ENCODE results near the gene SPATA20. TPM values are rescaled to one million over a fixed set of nuclear protein-coding genes. Genes with fewer than 3 reads are reported as not detected.

Gene SPATA20
- total RNA-seq, 2 experiments from 2014 or later, result 7.9 to 8.3 TPM

DNA sequence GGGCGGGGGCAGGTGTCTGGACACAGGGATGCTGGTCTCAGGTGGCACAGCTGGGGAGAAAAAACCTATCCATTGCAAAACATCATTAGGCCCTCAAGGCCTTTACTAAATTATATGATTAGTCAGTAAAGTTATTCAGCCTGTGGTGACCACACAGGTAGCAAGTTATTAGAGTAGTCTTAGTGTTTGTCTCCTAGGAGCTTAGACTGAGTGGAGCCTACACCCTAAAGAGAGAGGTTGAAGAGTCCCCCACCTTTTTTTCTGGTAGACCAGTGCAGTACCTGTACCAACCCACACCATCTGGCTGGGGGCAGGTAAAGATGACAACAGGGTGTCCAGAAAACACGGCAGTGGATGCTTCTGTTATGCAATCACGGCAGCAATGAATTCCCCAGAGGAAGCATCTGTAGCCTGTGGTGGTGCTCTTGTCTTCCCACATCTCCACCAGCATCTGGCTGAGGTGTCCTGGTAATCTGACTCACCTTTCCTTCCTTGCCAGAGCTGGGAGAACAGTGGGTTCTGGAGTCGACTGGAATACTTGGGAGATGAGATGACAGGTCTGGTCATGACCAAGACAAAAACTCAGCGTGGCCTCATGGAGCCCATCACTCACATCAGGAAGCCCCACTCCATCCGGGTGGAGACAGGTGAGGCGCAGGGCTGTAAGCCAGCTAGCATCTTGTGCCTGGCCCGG lies 27.7 kb upstream of the SPATA20 start:
- Histone ChIP-seq H3K79me2 (ENCODE audit: insufficient read depth, low read depth, low read length) (no peaks in the 10 kb centered on the region), H3K27ac (ENCODE audit: low read depth, low read length, poor library complexity, severe bottlenecking) (no peak overlapping the region), H3K4me2 (ENCODE audit: low read length) (no peak overlapping the region), H3K4me3 (ENCODE audit: low read depth, low read length, poor library complexity, severe bottlenecking) (no peak overlapping the region), H4K20me1 (ENCODE audit: insufficient read depth, low read length) (no peaks in the 10 kb centered on the region), H3K9me2 (ENCODE audit: insufficient read depth, low read length) (no peaks in the 10 kb centered on the region), H3K9me3 (ENCODE audit: low read length) (no peaks in the 10 kb centered on the region), H2AFZ (ENCODE audit: low read length) (no peak overlapping the region), H3K36me3 (ENCODE audit: insufficient read depth, low read length) (no peaks in the 10 kb centered on the region), H3K4me1 (ENCODE audit: insufficient read depth, low read length, poor library complexity, severe bottlenecking) (no peaks in the 10 kb centered on the region)
- CTCF ChIA-PET (ENCODE audit: unreplicated experiment), result no interaction called here
- DNase-seq (ENCODE audit: low spot score), result no peak
- TF ChIP-seq, protein P1, sequence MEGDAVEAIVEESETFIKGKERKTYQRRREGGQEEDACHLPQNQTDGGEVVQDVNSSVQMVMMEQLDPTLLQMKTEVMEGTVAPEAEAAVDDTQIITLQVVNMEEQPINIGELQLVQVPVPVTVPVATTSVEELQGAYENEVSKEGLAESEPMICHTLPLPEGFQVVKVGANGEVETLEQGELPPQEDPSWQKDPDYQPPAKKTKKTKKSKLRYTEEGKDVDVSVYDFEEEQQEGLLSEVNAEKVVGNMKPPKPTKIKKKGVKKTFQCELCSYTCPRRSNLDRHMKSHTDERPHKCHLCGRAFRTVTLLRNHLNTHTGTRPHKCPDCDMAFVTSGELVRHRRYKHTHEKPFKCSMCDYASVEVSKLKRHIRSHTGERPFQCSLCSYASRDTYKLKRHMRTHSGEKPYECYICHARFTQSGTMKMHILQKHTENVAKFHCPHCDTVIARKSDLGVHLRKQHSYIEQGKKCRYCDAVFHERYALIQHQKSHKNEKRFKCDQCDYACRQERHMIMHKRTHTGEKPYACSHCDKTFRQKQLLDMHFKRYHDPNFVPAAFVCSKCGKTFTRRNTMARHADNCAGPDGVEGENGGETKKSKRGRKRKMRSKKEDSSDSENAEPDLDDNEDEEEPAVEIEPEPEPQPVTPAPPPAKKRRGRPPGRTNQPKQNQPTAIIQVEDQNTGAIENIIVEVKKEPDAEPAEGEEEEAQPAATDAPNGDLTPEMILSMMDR (conservative IDR thresholded peaks at IDR 0.05; ENCODE audit: low read length), result no peak
- no peak for TF ChIP-seq EZH2phosphoT487 (IDR thresholded peaks at IDR 0.05; ENCODE audit: borderline replicate concordance, low read depth, low read length)
- BruUV-seq (replicated peaks), result no TSS peak
- POLR2A ChIA-PET, result no interaction called here
- intact Hi-C loops (cut with micrococcal nuclease; ENCODE audit: unreplicated experiment), result no loop called here

DNA sequence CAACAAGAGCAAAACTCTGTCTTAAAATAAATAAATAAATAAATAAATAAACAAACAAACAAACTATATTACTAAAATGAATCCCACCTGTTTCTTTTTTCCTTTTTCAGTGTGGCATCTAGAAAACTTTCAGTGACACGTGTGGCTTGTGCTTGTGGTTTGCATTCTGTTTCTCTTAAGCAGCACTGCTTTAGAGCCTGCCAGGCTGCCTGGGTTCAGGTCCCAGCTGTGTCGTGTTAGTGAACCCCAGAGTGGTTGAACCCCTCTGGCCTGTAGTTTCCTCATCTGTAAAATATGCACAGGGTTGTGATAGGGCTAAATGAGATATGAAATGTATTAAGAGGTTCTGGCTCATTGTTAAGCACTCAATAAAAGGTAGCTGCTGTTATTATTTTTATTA lies 26.5 kb upstream of the SPATA20 start:
- Histone ChIP-seq H3K4me3 (ENCODE audit: low read depth, low read length, poor library complexity, severe bottlenecking) (no peak overlapping the region), H3K4me1 (ENCODE audit: insufficient read depth, low read length, poor library complexity, severe bottlenecking) (no peaks in the 10 kb centered on the region), H3K79me2 (ENCODE audit: insufficient read depth, low read depth, low read length) (no peaks in the 10 kb centered on the region), H2AFZ (ENCODE audit: low read length) (no peak overlapping the region), H3K9me3 (ENCODE audit: low read length) (no peaks in the 10 kb centered on the region), H4K20me1 (ENCODE audit: insufficient read depth, low read length) (no peaks in the 10 kb centered on the region), H3K36me3 (ENCODE audit: insufficient read depth, low read length) (no peaks in the 10 kb centered on the region), H3K9me2 (ENCODE audit: insufficient read depth, low read length) (no peaks in the 10 kb centered on the region), H3K27ac (ENCODE audit: low read depth, low read length, poor library complexity, severe bottlenecking) (no peak overlapping the region), H3K4me2 (ENCODE audit: low read length) (no peak overlapping the region)
- no peak for TF ChIP-seq EZH2phosphoT487 (IDR thresholded peaks at IDR 0.05; ENCODE audit: borderline replicate concordance, low read depth, low read length)
- TF ChIP-seq, protein P1 (conservative IDR thresholded peaks at IDR 0.05; ENCODE audit: low read length), result no peak
- DNase-seq (ENCODE audit: low spot score), result no peak
- POLR2A ChIA-PET, result interaction anchor here (0.6 kb wide), 1 partner anchor 163 kb away, joined by 3 read pairs; no protein-coding TSS in a partner anchor
- BruUV-seq (replicated peaks), result no TSS peak
- CTCF ChIA-PET (ENCODE audit: unreplicated experiment), result no interaction called here
- intact Hi-C loops (cut with micrococcal nuclease; ENCODE audit: unreplicated experiment), result no loop called here

DNA sequence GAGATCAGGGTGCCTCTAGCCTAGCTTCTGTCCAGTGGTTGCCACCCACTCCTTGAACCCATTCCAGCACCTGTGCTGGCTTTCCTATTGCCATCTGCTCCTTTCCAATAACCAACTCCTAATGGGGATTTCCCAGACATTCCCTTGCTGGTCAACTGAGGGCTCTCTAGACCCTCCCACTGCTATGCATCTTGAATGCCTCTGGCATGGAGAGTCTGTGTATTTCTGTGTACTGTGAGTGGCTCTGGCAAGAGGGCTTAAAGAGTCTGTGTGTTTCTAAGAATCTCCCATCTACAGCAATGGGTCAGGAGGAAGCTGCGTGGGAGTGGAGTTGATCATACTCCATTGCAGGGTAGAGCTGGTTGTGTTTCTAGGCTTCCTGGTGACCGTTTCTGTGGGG lies 25.5 kb upstream of the SPATA20 start:
- no peak overlapping the region for H3K27ac ChIP-seq (ENCODE audit: low read depth, low read length, poor library complexity, severe bottlenecking)
- no peaks in the 10 kb centered on the region for H3K79me2 ChIP-seq (ENCODE audit: insufficient read depth, low read depth, low read length)
- H3K9me3 ChIP-seq (ENCODE audit: low read length), result no peaks in the 10 kb centered on the region
- intact Hi-C loops (cut with micrococcal nuclease; ENCODE audit: unreplicated experiment), result no loop called here
- TF ChIP-seq, protein P1 (conservative IDR thresholded peaks at IDR 0.05; ENCODE audit: low read length), result no peak
- no peak for TF ChIP-seq EZH2phosphoT487 (IDR thresholded peaks at IDR 0.05; ENCODE audit: borderline replicate concordance, low read depth, low read length)
- no peaks in the 10 kb centered on the region for H3K4me1 ChIP-seq (ENCODE audit: insufficient read depth, low read length, poor library complexity, severe bottlenecking)
- H3K36me3 ChIP-seq (ENCODE audit: insufficient read depth, low read length), result no peaks in the 10 kb centered on the region
- H3K9me2 ChIP-seq (ENCODE audit: insufficient read depth, low read length), result no peaks in the 10 kb centered on the region
- no TSS peak for BruUV-seq (replicated peaks)
- H4K20me1 ChIP-seq (ENCODE audit: insufficient read depth, low read length), result no peaks in the 10 kb centered on the region
- POLR2A ChIA-PET, result no interaction called here
- no peak for DNase-seq (ENCODE audit: low spot score)
- H2AFZ ChIP-seq (ENCODE audit: low read length), result no peak overlapping the region
- H3K4me2 ChIP-seq (ENCODE audit: low read length), result no peak overlapping the region
- no peak overlapping the region for H3K4me3 ChIP-seq (ENCODE audit: low read depth, low read length, poor library complexity, severe bottlenecking)
- CTCF ChIA-PET (ENCODE audit: unreplicated experiment), result no interaction called here

All from OCI-LY7 (cell line).